ENCODE data around the gene SCP2.

The SCP2 gene

GRCh38 chr1:53077599-53077965, 150.5 kb downstream of the SCP2 start:
- TF ChIP-seq Cebpa-rat (IDR thresholded peaks at IDR 0.05): no peak
- Histone ChIP-seq H3K4me3 (no peak overlapping the region), H3K4me2 (no peak overlapping the region), H3K27ac (no peak overlapping the region), H3K9ac (no peak overlapping the region), H3K9me3 (no peaks in the 10 kb centered on the region), H3K27me3 (no peaks in the 10 kb centered on the region), H4K20me1 (no peaks in the 10 kb centered on the region), H3K36me3 (no peaks in the 10 kb centered on the region), H3K4me1 (no peaks in the 10 kb centered on the region)

GRCh38 chr1:53078333-53079101, 151.4 kb downstream of the SCP2 start:
- H3K9me3 ChIP-seq: no peaks in the 10 kb centered on the region
- no peaks in the 10 kb centered on the region for H3K36me3 ChIP-seq
- H3K27me3 ChIP-seq: no peaks in the 10 kb centered on the region
- H3K4me2 ChIP-seq: no peak overlapping the region
- H4K20me1 ChIP-seq: no peaks in the 10 kb centered on the region
- no peak overlapping the region for H3K27ac ChIP-seq
- TF ChIP-seq Cebpa-rat (IDR thresholded peaks at IDR 0.05): no peak
- H3K9ac ChIP-seq: no peak overlapping the region
- H3K4me1 ChIP-seq: peaks cover 9% of the 10 kb centered on the region
- H3K4me3 ChIP-seq: no peak overlapping the region

GRCh38 chr1:53079251-53079650, 152.2 kb downstream of the SCP2 start:
- TF ChIP-seq Cebpa-rat (IDR thresholded peaks at IDR 0.05): no peak
- Histone ChIP-seq H3K36me3 (no peaks in the 10 kb centered on the region), H3K4me3 (no peak overlapping the region), H3K4me1 (peaks cover 13% of the 10 kb centered on the region), H3K27me3 (no peaks in the 10 kb centered on the region), H3K9me3 (no peaks in the 10 kb centered on the region), H3K27ac (no peak overlapping the region), H3K4me2 (no peak overlapping the region), H4K20me1 (no peaks in the 10 kb centered on the region), H3K9ac (no peak overlapping the region)

GRCh38 chr1:53080041-53080440, 153.0 kb downstream of the SCP2 start:
- H3K36me3 ChIP-seq: no peaks in the 10 kb centered on the region
- TF ChIP-seq Cebpa-rat (IDR thresholded peaks at IDR 0.05): no peak
- H4K20me1 ChIP-seq: no peaks in the 10 kb centered on the region
- no peak overlapping the region for H3K9ac ChIP-seq
- H3K4me1 ChIP-seq: peaks cover 13% of the 10 kb centered on the region
- no peaks in the 10 kb centered on the region for H3K9me3 ChIP-seq
- H3K27me3 ChIP-seq: no peaks in the 10 kb centered on the region
- H3K27ac ChIP-seq: no peak overlapping the region
- no peak overlapping the region for H3K4me3 ChIP-seq
- no peak overlapping the region for H3K4me2 ChIP-seq

GRCh38 chr1:53080769-53081168, 153.7 kb downstream of the SCP2 start:
- no peak overlapping the region for H3K9ac ChIP-seq
- no peak overlapping the region for H3K4me2 ChIP-seq
- H3K4me3 ChIP-seq: no peak overlapping the region
- no peak overlapping the region for H3K27ac ChIP-seq
- H3K9me3 ChIP-seq: no peaks in the 10 kb centered on the region
- H4K20me1 ChIP-seq: no peaks in the 10 kb centered on the region
- H3K4me1 ChIP-seq: peaks cover 13% of the 10 kb centered on the region
- H3K27me3 ChIP-seq: no peaks in the 10 kb centered on the region
- no peak for TF ChIP-seq Cebpa-rat (IDR thresholded peaks at IDR 0.05)
- no peaks in the 10 kb centered on the region for H3K36me3 ChIP-seq

GRCh38 chr1:53081384-53082066, 154.4 kb downstream of the SCP2 start:
- Histone ChIP-seq H3K9me3 (no peaks in the 10 kb centered on the region), H3K4me2 (no peak overlapping the region), H3K27me3 (no peaks in the 10 kb centered on the region), H3K4me1 (peaks cover 13% of the 10 kb centered on the region), H3K36me3 (no peaks in the 10 kb centered on the region), H3K4me3 (no peak overlapping the region), H3K27ac (no peak overlapping the region), H3K9ac (no peak overlapping the region), H4K20me1 (no peaks in the 10 kb centered on the region)
- no peak for TF ChIP-seq Cebpa-rat (IDR thresholded peaks at IDR 0.05)

- H3K4me2 ChIP-seq: peak overlapping the region; percentile 55
- peaks cover 13% of the 10 kb centered on the region for H3K4me1 ChIP-seq
- no peaks in the 10 kb centered on the region for H3K9me3 ChIP-seq
- no peak for TF ChIP-seq Cebpa-rat (IDR thresholded peaks at IDR 0.05)
- no peaks in the 10 kb centered on the region for H3K36me3 ChIP-seq
- peak overlapping the region; percentile 46; the same call in 1 of the 2 replicates for H3K27ac ChIP-seq
- no peaks in the 10 kb centered on the region for H4K20me1 ChIP-seq
- 0 out of 2 replicates have a peak overlapping the region, but pooled peaks have one; percentile 24 for H3K9ac ChIP-seq
- H3K4me3 ChIP-seq: no peak overlapping the region
- H3K27me3 ChIP-seq: no peaks in the 10 kb centered on the region
Observed at GRCh38 chr1:53082826-53083455, 155.9 kb downstream of the SCP2 start.

- H3K27me3 ChIP-seq: no peaks in the 10 kb centered on the region
- H3K9me3 ChIP-seq: no peaks in the 10 kb centered on the region
- H3K4me2 ChIP-seq: peak overlapping the region; percentile 55
- TF ChIP-seq Cebpa-rat (IDR thresholded peaks at IDR 0.05): no peak
- H3K9ac ChIP-seq: 0 out of 2 replicates have a peak overlapping the region, but pooled peaks have one; percentile 24
- peaks cover 13% of the 10 kb centered on the region for H3K4me1 ChIP-seq
- no peaks in the 10 kb centered on the region for H3K36me3 ChIP-seq
- no peak overlapping the region for H3K4me3 ChIP-seq
- peak overlapping the region; percentile 46; the same call in 1 of the 2 replicates for H3K27ac ChIP-seq
- H4K20me1 ChIP-seq: no peaks in the 10 kb centered on the region
Observed at GRCh38 chr1:53083636-53084588, 156.8 kb downstream of the SCP2 start.

GRCh38 chr1:53084589-53084971, 157.5 kb downstream of the SCP2 start:
- H3K36me3 ChIP-seq: no peaks in the 10 kb centered on the region
- no peak overlapping the region for H3K4me3 ChIP-seq
- no peak for TF ChIP-seq Cebpa-rat (IDR thresholded peaks at IDR 0.05)
- H3K4me2 ChIP-seq: no peak overlapping the region
- H3K27me3 ChIP-seq: no peaks in the 10 kb centered on the region
- no peaks in the 10 kb centered on the region for H4K20me1 ChIP-seq
- no peak overlapping the region for H3K27ac ChIP-seq
- H3K9me3 ChIP-seq: no peaks in the 10 kb centered on the region
- H3K4me1 ChIP-seq: peaks cover 13% of the 10 kb centered on the region
- H3K9ac ChIP-seq: no peak overlapping the region

All from BLaER1 (cell line).